OCI-LY1 (cell line): ENCODE data around the gene USO1.

Source experiments
- EZH2 ChIP-seq: fragments of 200-600 bp; sonication (generic), shearing (Covaris generic); IDR thresholded peaks from 2 replicates; pipeline ENCODE4 v1.8.0; 2017; ENCODE audit warnings: borderline replicate concordance, mixed run types, mild to moderate bottlenecking, antibody characterized with exemption, low read length, moderate library complexity, mixed read lengths
- TF ChIP-seq, protein P1 (sequence below): fragments of 200-600 bp; sonication (generic), shearing (Covaris generic); IDR thresholded peaks from 2 replicates; pipeline ENCODE4 v1.5.1; 2017; ENCODE audit warnings: mild to moderate bottlenecking, antibody characterized with exemption, low read length, moderate library complexity, mixed read lengths

DNA sequence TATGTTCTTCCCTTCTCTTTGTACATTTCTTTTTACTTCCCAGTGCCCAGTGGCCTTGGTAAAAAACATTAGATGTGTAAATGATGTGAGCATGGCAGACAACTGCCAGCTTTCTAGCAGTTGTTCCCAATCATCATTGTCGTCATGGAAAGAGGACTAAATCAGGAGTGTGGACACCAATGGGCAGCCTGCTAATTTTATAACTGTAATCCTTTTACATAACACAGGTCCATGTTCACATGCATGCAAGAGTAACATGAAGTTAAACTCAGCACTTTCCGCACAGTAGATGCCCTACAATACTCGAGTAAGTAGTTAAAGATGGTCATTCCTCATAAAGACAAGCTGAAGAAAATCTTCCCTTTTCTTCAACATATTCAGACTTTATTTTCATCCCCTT lies 27.8 kb upstream of the USO1 start:
- TF ChIP-seq, protein P1, sequence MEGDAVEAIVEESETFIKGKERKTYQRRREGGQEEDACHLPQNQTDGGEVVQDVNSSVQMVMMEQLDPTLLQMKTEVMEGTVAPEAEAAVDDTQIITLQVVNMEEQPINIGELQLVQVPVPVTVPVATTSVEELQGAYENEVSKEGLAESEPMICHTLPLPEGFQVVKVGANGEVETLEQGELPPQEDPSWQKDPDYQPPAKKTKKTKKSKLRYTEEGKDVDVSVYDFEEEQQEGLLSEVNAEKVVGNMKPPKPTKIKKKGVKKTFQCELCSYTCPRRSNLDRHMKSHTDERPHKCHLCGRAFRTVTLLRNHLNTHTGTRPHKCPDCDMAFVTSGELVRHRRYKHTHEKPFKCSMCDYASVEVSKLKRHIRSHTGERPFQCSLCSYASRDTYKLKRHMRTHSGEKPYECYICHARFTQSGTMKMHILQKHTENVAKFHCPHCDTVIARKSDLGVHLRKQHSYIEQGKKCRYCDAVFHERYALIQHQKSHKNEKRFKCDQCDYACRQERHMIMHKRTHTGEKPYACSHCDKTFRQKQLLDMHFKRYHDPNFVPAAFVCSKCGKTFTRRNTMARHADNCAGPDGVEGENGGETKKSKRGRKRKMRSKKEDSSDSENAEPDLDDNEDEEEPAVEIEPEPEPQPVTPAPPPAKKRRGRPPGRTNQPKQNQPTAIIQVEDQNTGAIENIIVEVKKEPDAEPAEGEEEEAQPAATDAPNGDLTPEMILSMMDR = no peak
- no peak for TF ChIP-seq EZH2
